ENCODE measurements around the gene CDC42BPB.

Gene CDC42BPB

GRCh38 chr14:102906616-102907302, 150.6 kb downstream of the CDC42BPB start:
- H3K4me2 ChIP-seq (ENCODE audit: low read length): no peak overlapping the region

GRCh38 chr14:102905116-102906108, 151.9 kb downstream of the CDC42BPB start:
- TF ChIP-seq EZH2phosphoT487 (IDR thresholded peaks at IDR 0.05; ENCODE audit: borderline replicate concordance, low read length) (no peak), CTCF (IDR thresholded peaks at IDR 0.05; ENCODE audit: low read depth, low read length, poor library complexity, severe bottlenecking) (no peak)
- Histone ChIP-seq H3F3A (ENCODE audit: control insufficient read depth, insufficient read depth) (peaks cover 16% of the 10 kb centered on the region), H3K36me3 (ENCODE audit: control insufficient read depth, low read length) (peaks cover 29% of the 10 kb centered on the region), H3K27me3 (ENCODE audit: control insufficient read depth, low read length) (no peaks in the 10 kb centered on the region), H3K27ac (ENCODE audit: low read depth, low read length) (no peak overlapping the region), H3K9me2 (replicated peaks; ENCODE audit: control insufficient read depth, low read length) (no peaks in the 10 kb centered on the region), H3K4me1 (ENCODE audit: control insufficient read depth, low read length) (peaks cover 25% of the 10 kb centered on the region), H3K4me3 (ENCODE audit: low read length) (no peak overlapping the region), H4K20me1 (ENCODE audit: control insufficient read depth, insufficient read depth, low read depth, low read length) (peaks cover 21% of the 10 kb centered on the region), H3K9me3 (ENCODE audit: control insufficient read depth, insufficient read depth, low read length) (no peaks in the 10 kb centered on the region), H3K79me2 (ENCODE audit: control insufficient read depth, low read length) (no peaks in the 10 kb centered on the region), H3K4me2 (ENCODE audit: low read length) (no peak overlapping the region)

More at GRCh38 chr14:102906616-102907302, 150.6 kb downstream of the CDC42BPB start:
- H3F3A ChIP-seq (ENCODE audit: control insufficient read depth, insufficient read depth): 0 out of 2 replicates have a peak, but pooled peaks cover 6% of the 10 kb centered on the region
- TF ChIP-seq CTCF (IDR thresholded peaks at IDR 0.05; ENCODE audit: low read depth, low read length, poor library complexity, severe bottlenecking): no peak
- TF ChIP-seq EZH2phosphoT487 (IDR thresholded peaks at IDR 0.05; ENCODE audit: borderline replicate concordance, low read length): no peak
- H3K4me1 ChIP-seq (ENCODE audit: control insufficient read depth, low read length): peaks cover 11% of the 10 kb centered on the region
- no peak overlapping the region for H3K27ac ChIP-seq (ENCODE audit: low read depth, low read length)
- H3K79me2 ChIP-seq (ENCODE audit: control insufficient read depth, low read length): no peaks in the 10 kb centered on the region
- H3K36me3 ChIP-seq (ENCODE audit: control insufficient read depth, low read length): peaks cover 29% of the 10 kb centered on the region
- peaks cover 14% of the 10 kb centered on the region for H4K20me1 ChIP-seq (ENCODE audit: control insufficient read depth, insufficient read depth, low read depth, low read length)
- no peaks in the 10 kb centered on the region for H3K9me2 ChIP-seq (replicated peaks; ENCODE audit: control insufficient read depth, low read length)
- H3K27me3 ChIP-seq (ENCODE audit: control insufficient read depth, low read length): no peaks in the 10 kb centered on the region
- H3K9me3 ChIP-seq (ENCODE audit: control insufficient read depth, insufficient read depth, low read length): no peaks in the 10 kb centered on the region
- no peak overlapping the region for H3K4me3 ChIP-seq (ENCODE audit: low read length)

- Histone ChIP-seq H3K4me2 (ENCODE audit: low read length) (no peak overlapping the region), H3K4me3 (ENCODE audit: low read length) (no peak overlapping the region), H3K9me3 (ENCODE audit: control insufficient read depth, insufficient read depth, low read length) (no peaks in the 10 kb centered on the region), H3K36me3 (ENCODE audit: control insufficient read depth, low read length) (peaks cover 29% of the 10 kb centered on the region), H3K4me1 (ENCODE audit: control insufficient read depth, low read length) (peaks cover 38% of the 10 kb centered on the region), H3K79me2 (ENCODE audit: control insufficient read depth, low read length) (no peaks in the 10 kb centered on the region), H3K9me2 (replicated peaks; ENCODE audit: control insufficient read depth, low read length) (no peaks in the 10 kb centered on the region), H3K27ac (ENCODE audit: low read depth, low read length) (no peak overlapping the region), H4K20me1 (ENCODE audit: control insufficient read depth, insufficient read depth, low read depth, low read length) (peaks cover 23% of the 10 kb centered on the region), H3F3A (ENCODE audit: control insufficient read depth, insufficient read depth) (peaks cover 16% of the 10 kb centered on the region), H3K27me3 (ENCODE audit: control insufficient read depth, low read length) (no peaks in the 10 kb centered on the region)
- TF ChIP-seq EZH2phosphoT487 (IDR thresholded peaks at IDR 0.05; ENCODE audit: borderline replicate concordance, low read length): no peak
- no peak for TF ChIP-seq CTCF (IDR thresholded peaks at IDR 0.05; ENCODE audit: low read depth, low read length, poor library complexity, severe bottlenecking)
Measured at GRCh38 chr14:102903889-102904512, 153.3 kb downstream of the CDC42BPB start.

All from DOHH2 (cell line).